Thyroid gland (tissue), 4 donors: ENCODE results near the gene FHOD3.

Source experiments
- POLR2A ChIP-seq, 2 donors: fragments of 450-650 bp; IDR thresholded peaks; one replicate each; pipeline ENCODE4 v1.6.1; 2017; ENCODE audit warnings: antibody characterized with exemption in 2 of 2, mild to moderate bottlenecking in 2 of 2, moderate library complexity in 1 of 2
- TF ChIP-seq, protein P1 (sequence below), 6 experiments: fragments of 200-600 bp in 3 of 6; fragments of 450-650 bp in 3 of 6; sonication (generic) in 3 of 6; IDR thresholded peaks; one replicate each; pipeline ENCODE4 v1.5.1; 2016 to 2019; ENCODE audit warnings: antibody characterized with exemption in 6 of 6, mild to moderate bottlenecking in 2 of 6, inconsistent platforms in 1 of 6, moderate library complexity in 1 of 6

- TF ChIP-seq, protein P1, sequence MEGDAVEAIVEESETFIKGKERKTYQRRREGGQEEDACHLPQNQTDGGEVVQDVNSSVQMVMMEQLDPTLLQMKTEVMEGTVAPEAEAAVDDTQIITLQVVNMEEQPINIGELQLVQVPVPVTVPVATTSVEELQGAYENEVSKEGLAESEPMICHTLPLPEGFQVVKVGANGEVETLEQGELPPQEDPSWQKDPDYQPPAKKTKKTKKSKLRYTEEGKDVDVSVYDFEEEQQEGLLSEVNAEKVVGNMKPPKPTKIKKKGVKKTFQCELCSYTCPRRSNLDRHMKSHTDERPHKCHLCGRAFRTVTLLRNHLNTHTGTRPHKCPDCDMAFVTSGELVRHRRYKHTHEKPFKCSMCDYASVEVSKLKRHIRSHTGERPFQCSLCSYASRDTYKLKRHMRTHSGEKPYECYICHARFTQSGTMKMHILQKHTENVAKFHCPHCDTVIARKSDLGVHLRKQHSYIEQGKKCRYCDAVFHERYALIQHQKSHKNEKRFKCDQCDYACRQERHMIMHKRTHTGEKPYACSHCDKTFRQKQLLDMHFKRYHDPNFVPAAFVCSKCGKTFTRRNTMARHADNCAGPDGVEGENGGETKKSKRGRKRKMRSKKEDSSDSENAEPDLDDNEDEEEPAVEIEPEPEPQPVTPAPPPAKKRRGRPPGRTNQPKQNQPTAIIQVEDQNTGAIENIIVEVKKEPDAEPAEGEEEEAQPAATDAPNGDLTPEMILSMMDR (IDR thresholded peaks at IDR 0.05): no peak
- TF ChIP-seq POLR2A (IDR thresholded peaks at IDR 0.05): no peak
These were observed 228.4 kb downstream of the FHOD3 start for GRCh38 chr18:36525913-36526312.
